ENCODE measurements around the gene GLO1.

GLO1 gene

GRCh38 chr6:38723783-38724182 is 20.8 kb upstream of the GLO1 start:
- no peaks in the 10 kb centered on the region for H3K4me1 ChIP-seq (ENCODE audit: control insufficient read depth, insufficient read depth, low read length)
- H3K36me3 ChIP-seq (ENCODE audit: control insufficient read depth in 2 of 2, insufficient read depth in 2 of 2, low read length in 2 of 2), result no peaks in the 10 kb centered on the region
- H3K27ac ChIP-seq (ENCODE audit: low read length), result no peak overlapping the region
- no peak overlapping the region for H3K9ac ChIP-seq (ENCODE audit: low read length in 2 of 2)
- H3K9me3 ChIP-seq (ENCODE audit: control insufficient read depth in 2 of 2, low read length in 2 of 2), result no peaks in the 10 kb centered on the region
- H3K27me3 ChIP-seq (ENCODE audit: control insufficient read depth in 1 of 2, insufficient read depth in 2 of 2, low read length in 2 of 2), result peaks cover 0 to 6% of the 10 kb centered on the region in 2 donors
- H3K4me3 ChIP-seq (ENCODE audit: low read length in 2 of 2), result no peak overlapping the region

- no peak overlapping the region for H3K9ac ChIP-seq (ENCODE audit: low read length in 2 of 2)
- peaks cover 0 to 6% of the 10 kb centered on the region in 2 donors for H3K27me3 ChIP-seq (ENCODE audit: control insufficient read depth in 1 of 2, insufficient read depth in 2 of 2, low read length in 2 of 2)
- H3K27ac ChIP-seq (ENCODE audit: low read length), result no peak overlapping the region
- no peaks in the 10 kb centered on the region for H3K9me3 ChIP-seq (ENCODE audit: control insufficient read depth in 2 of 2, low read length in 2 of 2)
- H3K36me3 ChIP-seq (ENCODE audit: control insufficient read depth in 2 of 2, insufficient read depth in 2 of 2, low read length in 2 of 2), result no peaks in the 10 kb centered on the region
- no peak overlapping the region for H3K4me3 ChIP-seq (ENCODE audit: low read length in 2 of 2)
- no peaks in the 10 kb centered on the region for H3K4me1 ChIP-seq (ENCODE audit: control insufficient read depth, insufficient read depth, low read length)
These were observed 19.9 kb upstream of the GLO1 start for GRCh38 chr6:38722727-38723334.

- Histone ChIP-seq H3K9me3 (ENCODE audit: control insufficient read depth in 2 of 2, low read length in 2 of 2) (no peaks in the 10 kb centered on the region), H3K36me3 (ENCODE audit: control insufficient read depth in 2 of 2, insufficient read depth in 2 of 2, low read length in 2 of 2) (no peaks in the 10 kb centered on the region), H3K27me3 (ENCODE audit: control insufficient read depth in 1 of 2, insufficient read depth in 2 of 2, low read length in 2 of 2) (peaks cover 0 to 8% of the 10 kb centered on the region in 2 donors), H3K4me3 (ENCODE audit: low read length in 2 of 2) (no peak overlapping the region), H3K9ac (ENCODE audit: low read length in 2 of 2) (no peak overlapping the region), H3K4me1 (ENCODE audit: control insufficient read depth, insufficient read depth, low read length) (no peaks in the 10 kb centered on the region), H3K27ac (ENCODE audit: low read length) (no peak overlapping the region)
These were observed 19.1 kb upstream of the GLO1 start for GRCh38 chr6:38722038-38722437.

GRCh38 chr6:38720295-38720694 is 17.4 kb upstream of the GLO1 start:
- no peak overlapping the region for H3K4me3 ChIP-seq (ENCODE audit: low read length in 2 of 2)

GRCh38 chr6:38719358-38719757 is 16.4 kb upstream of the GLO1 start:
- H3K9ac ChIP-seq (ENCODE audit: low read length in 2 of 2), result no peak overlapping the region
- no peak overlapping the region for H3K27ac ChIP-seq (ENCODE audit: low read length)
- H3K27me3 ChIP-seq (ENCODE audit: control insufficient read depth in 1 of 2, insufficient read depth in 2 of 2, low read length in 2 of 2), result peaks cover 16 to 21% of the 10 kb centered on the region in 2 donors
- peaks cover 2% of the 10 kb centered on the region for H3K4me1 ChIP-seq (ENCODE audit: control insufficient read depth, insufficient read depth, low read length)
- H3K9me3 ChIP-seq (ENCODE audit: control insufficient read depth in 2 of 2, low read length in 2 of 2), result no peaks in the 10 kb centered on the region
- no peak overlapping the region for H3K4me3 ChIP-seq (ENCODE audit: low read length in 2 of 2)
- H3K36me3 ChIP-seq (ENCODE audit: control insufficient read depth in 2 of 2, insufficient read depth in 2 of 2, low read length in 2 of 2), result no peaks in the 10 kb centered on the region

More at GRCh38 chr6:38720295-38720694, 17.4 kb upstream of the GLO1 start:
- H3K9ac ChIP-seq (ENCODE audit: low read length in 2 of 2), result no peak overlapping the region
- H3K9me3 ChIP-seq (ENCODE audit: control insufficient read depth in 2 of 2, low read length in 2 of 2), result no peaks in the 10 kb centered on the region
- H3K4me1 ChIP-seq (ENCODE audit: control insufficient read depth, insufficient read depth, low read length), result no peaks in the 10 kb centered on the region
- no peak overlapping the region for H3K27ac ChIP-seq (ENCODE audit: low read length)
- H3K36me3 ChIP-seq (ENCODE audit: control insufficient read depth in 2 of 2, insufficient read depth in 2 of 2, low read length in 2 of 2), result no peaks in the 10 kb centered on the region
- peaks cover 8 to 18% of the 10 kb centered on the region in 2 donors for H3K27me3 ChIP-seq (ENCODE audit: control insufficient read depth in 1 of 2, insufficient read depth in 2 of 2, low read length in 2 of 2)

- Histone ChIP-seq H3K27ac (ENCODE audit: low read length) (no peak overlapping the region), H3K4me1 (ENCODE audit: control insufficient read depth, insufficient read depth, low read length) (peaks cover 2% of the 10 kb centered on the region), H3K9me3 (ENCODE audit: control insufficient read depth in 2 of 2, low read length in 2 of 2) (no peaks in the 10 kb centered on the region), H3K9ac (ENCODE audit: low read length in 2 of 2) (no peak overlapping the region), H3K36me3 (ENCODE audit: control insufficient read depth in 2 of 2, insufficient read depth in 2 of 2, low read length in 2 of 2) (no peaks in the 10 kb centered on the region), H3K27me3 (ENCODE audit: control insufficient read depth in 1 of 2, insufficient read depth in 2 of 2, low read length in 2 of 2) (peaks cover 17 to 24% of the 10 kb centered on the region in 2 donors), H3K4me3 (ENCODE audit: low read length in 2 of 2) (no peak overlapping the region)
These were observed 13.9 kb upstream of the GLO1 start for GRCh38 chr6:38716825-38717224.

GRCh38 chr6:38715016-38715689 is 12.2 kb upstream of the GLO1 start, which contains the start of gene DNAH8:
DNAH8 (plus strand) TSS chr6:38715311; CDS start chr6:38722810, 7,499 bp downstream.
- H3K4me1 ChIP-seq (ENCODE audit: control insufficient read depth, insufficient read depth, low read length), result peaks cover 2% of the 10 kb centered on the region
- no peaks in the 10 kb centered on the region for H3K36me3 ChIP-seq (ENCODE audit: control insufficient read depth in 2 of 2, insufficient read depth in 2 of 2, low read length in 2 of 2)
- no peak within 1 kb of the TSS for H3K27ac ChIP-seq (ENCODE audit: low read length)
- peak within 1 kb of the TSS; percentile 30 to 44 for H3K4me3 ChIP-seq (ENCODE audit: low read length in 2 of 2)
- H3K27me3 ChIP-seq (ENCODE audit: control insufficient read depth in 1 of 2, insufficient read depth in 2 of 2, low read length in 2 of 2), result peaks cover 17 to 23% of the 10 kb centered on the region in 2 donors
- no peaks in the 10 kb centered on the region for H3K9me3 ChIP-seq (ENCODE audit: control insufficient read depth in 2 of 2, low read length in 2 of 2)
- no peak within 1 kb of the TSS for H3K9ac ChIP-seq (ENCODE audit: low read length in 2 of 2)

- Histone ChIP-seq H3K36me3 (ENCODE audit: control insufficient read depth in 2 of 2, insufficient read depth in 2 of 2, low read length in 2 of 2) (no peaks in the 10 kb centered on the region), H3K9me3 (ENCODE audit: control insufficient read depth in 2 of 2, low read length in 2 of 2) (no peaks in the 10 kb centered on the region), H3K9ac (ENCODE audit: low read length in 2 of 2) (no peak overlapping the region), H3K27ac (ENCODE audit: low read length) (no peak overlapping the region), H3K4me1 (ENCODE audit: control insufficient read depth, insufficient read depth, low read length) (peaks cover 2% of the 10 kb centered on the region), H3K27me3 (ENCODE audit: control insufficient read depth in 1 of 2, insufficient read depth in 2 of 2, low read length in 2 of 2) (peaks cover 17 to 20% of the 10 kb centered on the region in 2 donors), H3K4me3 (ENCODE audit: low read length in 2 of 2) (peak overlapping the region; percentile 30 to 44)
These were observed 11.5 kb upstream of the GLO1 start for GRCh38 chr6:38714239-38715015.

GRCh38 chr6:38713812-38714211 is 10.9 kb upstream of the GLO1 start:
- H3K9me3 ChIP-seq (ENCODE audit: control insufficient read depth in 2 of 2, low read length in 2 of 2), result no peaks in the 10 kb centered on the region
- no peak overlapping the region for H3K9ac ChIP-seq (ENCODE audit: low read length in 2 of 2)
- peaks cover 2% of the 10 kb centered on the region for H3K4me1 ChIP-seq (ENCODE audit: control insufficient read depth, insufficient read depth, low read length)
- H3K4me3 ChIP-seq (ENCODE audit: low read length in 2 of 2), result no peak overlapping the region
- H3K27me3 ChIP-seq (ENCODE audit: control insufficient read depth in 1 of 2, insufficient read depth in 2 of 2, low read length in 2 of 2), result peaks cover 17 to 18% of the 10 kb centered on the region in 2 donors
- no peak overlapping the region for H3K27ac ChIP-seq (ENCODE audit: low read length)
- no peaks in the 10 kb centered on the region for H3K36me3 ChIP-seq (ENCODE audit: control insufficient read depth in 2 of 2, insufficient read depth in 2 of 2, low read length in 2 of 2)

- Histone ChIP-seq H3K27ac (ENCODE audit: low read length) (no peak overlapping the region), H3K4me3 (ENCODE audit: low read length in 2 of 2) (no peak overlapping the region), H3K9ac (ENCODE audit: low read length in 2 of 2) (no peak overlapping the region), H3K27me3 (ENCODE audit: control insufficient read depth in 1 of 2, insufficient read depth in 2 of 2, low read length in 2 of 2) (no peaks in the 10 kb centered on the region), H3K4me1 (ENCODE audit: control insufficient read depth, insufficient read depth, low read length) (no peaks in the 10 kb centered on the region), H3K36me3 (ENCODE audit: control insufficient read depth in 2 of 2, insufficient read depth in 2 of 2, low read length in 2 of 2) (no peaks in the 10 kb centered on the region), H3K9me3 (ENCODE audit: control insufficient read depth in 2 of 2, low read length in 2 of 2) (no peaks in the 10 kb centered on the region)
These were observed 5.6 kb upstream of the GLO1 start for GRCh38 chr6:38708496-38708895.
